ENCODE measurements around the gene FLT4. TPM values are rescaled to one million over a fixed set of nuclear protein-coding genes. Genes with fewer than 3 reads are reported as not detected.

Gene FLT4
- total RNA-seq, 1 donor from 2014 or later: not detected

GRCh38 chr5:180602481-180603075 lies 46.8 kb downstream of the FLT4 start:
- Mint-ChIP-seq H3K27ac (no peak overlapping the region), H3K27me3 (no peaks in the 10 kb centered on the region), H3K4me3 (no peak overlapping the region), H3K4me1 (no peaks in the 10 kb centered on the region), H3K9me3 (no peaks in the 10 kb centered on the region), H3K36me3 (ENCODE audit: low read depth) (no peaks in the 10 kb centered on the region)
- ATAC-seq (ENCODE audit: low read depth) (no peak), DNase-seq (no peak)
- CTCF ChIA-PET: no interaction called here
- POLR2A ChIA-PET: no interaction called here
- TF ChIP-seq, protein P1, sequence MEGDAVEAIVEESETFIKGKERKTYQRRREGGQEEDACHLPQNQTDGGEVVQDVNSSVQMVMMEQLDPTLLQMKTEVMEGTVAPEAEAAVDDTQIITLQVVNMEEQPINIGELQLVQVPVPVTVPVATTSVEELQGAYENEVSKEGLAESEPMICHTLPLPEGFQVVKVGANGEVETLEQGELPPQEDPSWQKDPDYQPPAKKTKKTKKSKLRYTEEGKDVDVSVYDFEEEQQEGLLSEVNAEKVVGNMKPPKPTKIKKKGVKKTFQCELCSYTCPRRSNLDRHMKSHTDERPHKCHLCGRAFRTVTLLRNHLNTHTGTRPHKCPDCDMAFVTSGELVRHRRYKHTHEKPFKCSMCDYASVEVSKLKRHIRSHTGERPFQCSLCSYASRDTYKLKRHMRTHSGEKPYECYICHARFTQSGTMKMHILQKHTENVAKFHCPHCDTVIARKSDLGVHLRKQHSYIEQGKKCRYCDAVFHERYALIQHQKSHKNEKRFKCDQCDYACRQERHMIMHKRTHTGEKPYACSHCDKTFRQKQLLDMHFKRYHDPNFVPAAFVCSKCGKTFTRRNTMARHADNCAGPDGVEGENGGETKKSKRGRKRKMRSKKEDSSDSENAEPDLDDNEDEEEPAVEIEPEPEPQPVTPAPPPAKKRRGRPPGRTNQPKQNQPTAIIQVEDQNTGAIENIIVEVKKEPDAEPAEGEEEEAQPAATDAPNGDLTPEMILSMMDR (IDR thresholded peaks at IDR 0.05): no peak
- intact Hi-C loops (cut with micrococcal nuclease): no loop called here

DNA sequence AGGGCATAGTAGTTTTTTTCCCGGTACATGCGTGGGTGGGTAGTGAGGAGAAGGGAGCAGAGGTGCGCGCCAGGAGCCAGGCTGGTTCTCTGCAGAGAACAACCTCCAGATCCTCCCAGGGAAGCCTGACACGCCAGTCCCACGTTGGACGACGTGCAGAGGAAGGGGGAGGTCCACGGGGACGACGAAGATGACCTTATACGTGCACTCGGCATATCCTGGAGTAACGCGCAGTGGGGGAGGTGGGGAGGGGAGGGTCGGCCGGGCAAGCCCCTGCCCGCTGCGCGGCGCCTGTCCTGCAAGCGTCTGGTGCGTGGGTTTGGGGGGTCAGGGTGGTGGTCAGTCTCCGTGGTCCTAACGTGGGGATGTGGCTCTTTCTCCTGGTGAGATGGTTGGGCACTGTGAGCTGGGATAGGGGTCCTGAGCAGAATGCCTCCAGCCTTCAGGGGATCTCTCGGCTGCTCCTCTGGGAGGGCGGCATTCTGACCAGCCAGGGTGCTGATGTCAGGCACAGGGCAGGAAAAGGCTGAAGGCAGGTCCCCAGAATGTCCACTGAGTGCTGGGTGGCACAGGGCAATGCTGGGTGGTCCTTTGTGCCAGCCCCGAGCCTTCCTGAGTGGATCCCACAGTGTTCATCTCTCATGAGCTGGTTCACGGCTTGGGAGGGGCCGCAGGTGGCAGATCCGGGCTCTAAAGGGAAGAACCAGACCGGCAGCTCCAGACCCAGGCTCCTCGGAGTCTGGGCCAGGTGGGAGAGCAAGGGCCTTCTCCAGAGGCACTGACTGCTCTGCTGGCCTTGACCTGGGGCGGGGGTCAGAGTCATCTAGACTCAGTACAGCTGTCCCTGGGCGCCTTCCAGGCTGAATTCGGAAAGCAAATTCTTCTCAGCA lies 47.6 kb downstream of the FLT4 start:
- intact Hi-C loops (cut with micrococcal nuclease): no loop called here
- ChIA-PET CTCF (no interaction called here), POLR2A (no interaction called here)
- DNase-seq (no peak), ATAC-seq (ENCODE audit: low read depth) (no peak)
- no peak overlapping the region for H3K4me3 Mint-ChIP-seq
- H3K27ac Mint-ChIP-seq: no peak overlapping the region
- H3K4me1 Mint-ChIP-seq: no peaks in the 10 kb centered on the region
- H3K27me3 Mint-ChIP-seq: no peaks in the 10 kb centered on the region
- H3K9me3 Mint-ChIP-seq: no peaks in the 10 kb centered on the region
- H3K36me3 Mint-ChIP-seq (ENCODE audit: low read depth): no peaks in the 10 kb centered on the region
- TF ChIP-seq, protein P1 (IDR thresholded peaks at IDR 0.05): no peak

DNA sequence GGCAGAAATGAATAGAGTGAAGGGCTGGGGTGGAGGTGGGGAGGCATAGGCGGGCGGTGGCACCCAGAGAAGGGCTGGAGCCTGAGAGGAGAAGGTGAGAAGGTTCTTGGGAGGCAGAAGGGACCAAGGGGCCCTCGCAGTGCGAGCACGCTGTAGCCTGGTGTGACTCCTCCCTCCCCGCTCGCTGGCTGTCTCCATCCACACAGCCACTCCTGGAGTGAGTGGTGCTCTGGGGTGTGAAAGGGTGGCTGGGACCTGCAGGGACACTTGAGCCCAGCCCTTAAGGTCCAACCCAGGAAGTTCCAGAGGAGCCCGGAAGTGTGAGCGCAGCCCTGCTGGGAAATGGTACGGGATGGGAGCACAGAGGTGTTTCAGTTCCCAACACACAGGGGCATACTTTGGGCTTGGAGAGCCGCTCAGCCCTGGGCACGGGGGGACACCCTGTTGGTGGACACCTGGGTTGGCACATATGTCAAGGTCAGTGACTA lies 48.8 kb downstream of the FLT4 start:
- no peak for DNase-seq
- CTCF ChIA-PET: no interaction called here
- Mint-ChIP-seq H3K9me3 (no peaks in the 10 kb centered on the region), H3K36me3 (ENCODE audit: low read depth) (no peaks in the 10 kb centered on the region), H3K4me3 (no peak overlapping the region), H3K4me1 (no peaks in the 10 kb centered on the region), H3K27ac (no peak overlapping the region), H3K27me3 (no peaks in the 10 kb centered on the region)
- intact Hi-C loops (cut with micrococcal nuclease): no loop called here
- TF ChIP-seq, protein P1 (IDR thresholded peaks at IDR 0.05): no peak
- ATAC-seq (ENCODE audit: low read depth): no peak
- POLR2A ChIA-PET: no interaction called here

GRCh38 chr5:180599981-180600553 lies 49.3 kb downstream of the FLT4 start:
- no peaks in the 10 kb centered on the region for H3K9me3 Mint-ChIP-seq
- no peak overlapping the region for H3K27ac Mint-ChIP-seq
- H3K4me1 Mint-ChIP-seq: no peaks in the 10 kb centered on the region
- no peak for ATAC-seq (ENCODE audit: low read depth)
- H3K36me3 Mint-ChIP-seq (ENCODE audit: low read depth): no peaks in the 10 kb centered on the region
- no peak overlapping the region for H3K4me3 Mint-ChIP-seq
- ChIA-PET CTCF (no interaction called here), POLR2A (no interaction called here)
- intact Hi-C loops (cut with micrococcal nuclease): no loop called here
- H3K27me3 Mint-ChIP-seq: no peaks in the 10 kb centered on the region
- TF ChIP-seq, protein P1 (IDR thresholded peaks at IDR 0.05): no peak
- DNase-seq: peak; percentile 9

DNA sequence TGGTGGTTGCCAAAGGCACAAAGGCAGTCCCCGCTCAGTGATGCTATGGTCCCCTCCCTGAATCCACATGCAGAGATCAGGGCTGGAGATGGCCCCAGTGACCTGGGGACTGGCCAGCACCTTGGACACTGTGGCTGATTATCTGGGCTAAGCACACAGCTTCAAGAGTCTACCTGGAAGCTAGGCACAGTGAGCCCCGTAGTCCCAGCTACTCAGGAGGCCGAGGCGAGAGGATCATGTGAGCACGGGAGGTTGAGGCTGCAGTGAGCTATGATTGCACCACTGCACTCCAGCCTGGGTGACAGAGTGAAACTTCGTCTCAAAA lies 49.8 kb downstream of the FLT4 start:
- POLR2A ChIA-PET: no interaction called here
- H3K27me3 Mint-ChIP-seq: no peaks in the 10 kb centered on the region
- DNase-seq: no peak

More for the DNA sequence above, 49.8 kb downstream of the FLT4 start:
- Mint-ChIP-seq H3K27ac (no peak overlapping the region), H3K4me1 (no peaks in the 10 kb centered on the region), H3K9me3 (no peaks in the 10 kb centered on the region), H3K4me3 (no peak overlapping the region), H3K36me3 (ENCODE audit: low read depth) (no peaks in the 10 kb centered on the region)
- ATAC-seq (ENCODE audit: low read depth): no peak
- CTCF ChIA-PET: no interaction called here
- TF ChIP-seq, protein P1 (IDR thresholded peaks at IDR 0.05): no peak
- intact Hi-C loops (cut with micrococcal nuclease): no loop called here
